ENCODE measurements around the gene TAF6. TPM values are rescaled to one million over a fixed set of nuclear protein-coding genes. Genes with fewer than 3 reads are reported as not detected.

The TAF6 gene
- total and polyA plus RNA-seq, 2 experiments from 2014 or later: 56.3 to 141 TPM

DNA sequence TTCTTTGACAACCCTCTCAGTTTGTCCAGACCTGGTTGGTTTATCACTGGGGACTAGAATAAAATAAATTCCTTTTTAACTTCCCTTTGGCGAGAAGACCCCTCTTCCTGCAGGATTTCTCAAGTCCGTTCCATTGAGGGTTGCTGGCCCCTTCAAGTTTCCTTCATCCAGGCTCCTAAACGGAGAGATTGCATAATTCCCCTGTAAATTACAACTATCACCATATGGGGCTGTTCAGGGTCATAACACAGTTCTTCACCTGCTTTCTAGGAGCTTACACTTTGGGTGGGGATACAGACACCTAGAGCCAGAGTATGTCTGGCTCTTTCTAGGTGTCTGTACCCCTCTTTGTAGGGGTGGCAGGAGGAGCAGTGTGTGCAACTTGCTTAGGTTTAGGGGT, 33.6 kb downstream of the TAF6 start:
- H2AFZ ChIP-seq: no peak overlapping the region

More for the DNA sequence above, 33.6 kb downstream of the TAF6 start:
- Histone ChIP-seq H3K9me2 (ENCODE audit: insufficient read depth) (no peaks in the 10 kb centered on the region), H3K27me3 (ENCODE audit: insufficient read depth) (no peaks in the 10 kb centered on the region), H3K36me3 (ENCODE audit: insufficient read depth) (no peaks in the 10 kb centered on the region), H3K79me2 (replicated peaks; ENCODE audit: insufficient read depth) (peaks cover 16% of the 10 kb centered on the region), H3K4me1 (ENCODE audit: insufficient read depth) (peaks cover 14% of the 10 kb centered on the region), H3K27ac (ENCODE audit: low read depth) (no peak overlapping the region), H3F3A (replicated peaks; ENCODE audit: low read depth) (peaks cover 23% of the 10 kb centered on the region; the same call in 1 of the 2 replicates), H4K20me1 (replicated peaks; ENCODE audit: insufficient read depth) (peaks cover under 1% of the 10 kb centered on the region; the same call in 1 of the 2 replicates), H3K4me2 (no peak overlapping the region), H3K4me3 (no peak overlapping the region)
- peaks cover 26% of the 10 kb centered on the region for H3K4me1 Mint-ChIP-seq
- H3K4me3 Mint-ChIP-seq: no peak overlapping the region
- peaks cover 3% of the 10 kb centered on the region; the same call in 1 of the 3 replicates for H3K9me3 Mint-ChIP-seq
- no peak overlapping the region for H3K27ac Mint-ChIP-seq
- TF ChIP-seq, protein P1, sequence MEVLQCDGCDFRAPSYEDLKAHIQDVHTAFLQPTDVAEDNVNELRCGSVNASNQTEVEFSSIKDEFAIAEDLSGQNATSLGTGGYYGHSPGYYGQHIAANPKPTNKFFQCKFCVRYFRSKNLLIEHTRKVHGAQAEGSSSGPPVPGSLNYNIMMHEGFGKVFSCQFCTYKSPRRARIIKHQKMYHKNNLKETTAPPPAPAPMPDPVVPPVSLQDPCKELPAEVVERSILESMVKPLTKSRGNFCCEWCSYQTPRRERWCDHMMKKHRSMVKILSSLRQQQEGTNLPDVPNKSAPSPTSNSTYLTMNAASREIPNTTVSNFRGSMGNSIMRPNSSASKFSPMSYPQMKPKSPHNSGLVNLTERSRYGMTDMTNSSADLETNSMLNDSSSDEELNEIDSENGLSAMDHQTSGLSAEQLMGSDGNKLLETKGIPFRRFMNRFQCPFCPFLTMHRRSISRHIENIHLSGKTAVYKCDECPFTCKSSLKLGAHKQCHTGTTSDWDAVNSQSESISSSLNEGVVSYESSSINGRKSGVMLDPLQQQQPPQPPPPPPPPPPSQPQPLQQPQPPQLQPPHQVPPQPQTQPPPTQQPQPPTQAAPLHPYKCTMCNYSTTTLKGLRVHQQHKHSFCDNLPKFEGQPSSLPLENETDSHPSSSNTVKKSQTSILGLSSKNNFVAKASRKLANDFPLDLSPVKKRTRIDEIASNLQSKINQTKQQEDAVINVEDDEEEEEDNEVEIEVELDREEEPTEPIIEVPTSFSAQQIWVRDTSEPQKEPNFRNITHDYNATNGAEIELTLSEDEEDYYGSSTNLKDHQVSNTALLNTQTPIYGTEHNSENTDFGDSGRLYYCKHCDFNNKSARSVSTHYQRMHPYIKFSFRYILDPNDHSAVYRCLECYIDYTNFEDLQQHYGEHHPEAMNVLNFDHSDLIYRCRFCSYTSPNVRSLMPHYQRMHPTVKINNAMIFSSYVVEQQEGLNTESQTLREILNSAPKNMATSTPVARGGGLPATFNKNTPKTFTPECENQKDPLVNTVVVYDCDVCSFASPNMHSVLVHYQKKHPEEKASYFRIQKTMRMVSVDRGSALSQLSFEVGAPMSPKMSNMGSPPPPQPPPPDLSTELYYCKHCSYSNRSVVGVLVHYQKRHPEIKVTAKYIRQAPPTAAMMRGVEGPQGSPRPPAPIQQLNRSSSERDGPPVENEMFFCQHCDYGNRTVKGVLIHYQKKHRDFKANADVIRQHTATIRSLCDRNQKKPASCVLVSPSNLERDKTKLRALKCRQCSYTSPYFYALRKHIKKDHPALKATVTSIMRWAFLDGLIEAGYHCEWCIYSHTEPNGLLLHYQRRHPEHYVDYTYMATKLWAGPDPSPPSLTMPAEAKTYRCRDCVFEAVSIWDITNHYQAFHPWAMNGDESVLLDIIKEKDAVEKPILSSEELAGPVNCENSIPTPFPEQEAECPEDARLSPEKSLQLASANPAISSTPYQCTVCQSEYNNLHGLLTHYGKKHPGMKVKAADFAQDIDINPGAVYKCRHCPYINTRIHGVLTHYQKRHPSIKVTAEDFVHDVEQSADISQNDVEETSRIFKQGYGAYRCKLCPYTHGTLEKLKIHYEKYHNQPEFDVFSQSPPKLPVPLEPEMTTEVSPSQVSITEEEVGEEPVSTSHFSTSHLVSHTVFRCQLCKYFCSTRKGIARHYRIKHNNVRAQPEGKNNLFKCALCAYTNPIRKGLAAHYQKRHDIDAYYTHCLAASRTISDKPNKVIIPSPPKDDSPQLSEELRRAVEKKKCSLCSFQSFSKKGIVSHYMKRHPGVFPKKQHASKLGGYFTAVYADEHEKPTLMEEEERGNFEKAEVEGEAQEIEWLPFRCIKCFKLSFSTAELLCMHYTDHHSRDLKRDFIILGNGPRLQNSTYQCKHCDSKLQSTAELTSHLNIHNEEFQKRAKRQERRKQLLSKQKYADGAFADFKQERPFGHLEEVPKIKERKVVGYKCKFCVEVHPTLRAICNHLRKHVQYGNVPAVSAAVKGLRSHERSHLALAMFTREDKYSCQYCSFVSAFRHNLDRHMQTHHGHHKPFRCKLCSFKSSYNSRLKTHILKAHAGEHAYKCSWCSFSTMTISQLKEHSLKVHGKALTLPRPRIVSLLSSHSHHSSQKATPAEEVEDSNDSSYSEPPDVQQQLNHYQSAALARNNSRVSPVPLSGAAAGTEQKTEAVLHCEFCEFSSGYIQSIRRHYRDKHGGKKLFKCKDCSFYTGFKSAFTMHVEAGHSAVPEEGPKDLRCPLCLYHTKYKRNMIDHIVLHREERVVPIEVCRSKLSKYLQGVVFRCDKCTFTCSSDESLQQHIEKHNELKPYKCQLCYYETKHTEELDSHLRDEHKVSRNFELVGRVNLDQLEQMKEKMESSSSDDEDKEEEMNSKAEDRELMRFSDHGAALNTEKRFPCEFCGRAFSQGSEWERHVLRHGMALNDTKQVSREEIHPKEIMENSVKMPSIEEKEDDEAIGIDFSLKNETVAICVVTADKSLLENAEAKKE (CRISPR knock-in tag; IDR thresholded peaks at IDR 0.05): no peak
- TF ChIP-seq EZH2phosphoT487 (IDR thresholded peaks at IDR 0.05; ENCODE audit: unreplicated experiment) (no peak), JUNB (IDR thresholded peaks at IDR 0.05; ENCODE audit: unreplicated experiment) (no peak), NANOG (IDR thresholded peaks at IDR 0.05; ENCODE audit: borderline replicate concordance) (no peak), EZH2 (IDR thresholded peaks at IDR 0.05; ENCODE audit: low read depth, unreplicated experiment) (no peak), POLR2AphosphoS5 (IDR thresholded peaks at IDR 0.05; ENCODE audit: low read depth) (no peak), ZNF114 (CRISPR knock-in tag; IDR thresholded peaks at IDR 0.05) (no peak), CREB1 (CRISPR knock-in tag; IDR thresholded peaks at IDR 0.05; ENCODE audit: low read depth) (no peak), ZNF331 (CRISPR knock-in tag; IDR thresholded peaks at IDR 0.05; ENCODE audit: low read depth) (no peak), STAT1 (IDR thresholded peaks at IDR 0.05; ENCODE audit: unreplicated experiment) (no peak)
- TF ChIP-seq, protein P2, sequence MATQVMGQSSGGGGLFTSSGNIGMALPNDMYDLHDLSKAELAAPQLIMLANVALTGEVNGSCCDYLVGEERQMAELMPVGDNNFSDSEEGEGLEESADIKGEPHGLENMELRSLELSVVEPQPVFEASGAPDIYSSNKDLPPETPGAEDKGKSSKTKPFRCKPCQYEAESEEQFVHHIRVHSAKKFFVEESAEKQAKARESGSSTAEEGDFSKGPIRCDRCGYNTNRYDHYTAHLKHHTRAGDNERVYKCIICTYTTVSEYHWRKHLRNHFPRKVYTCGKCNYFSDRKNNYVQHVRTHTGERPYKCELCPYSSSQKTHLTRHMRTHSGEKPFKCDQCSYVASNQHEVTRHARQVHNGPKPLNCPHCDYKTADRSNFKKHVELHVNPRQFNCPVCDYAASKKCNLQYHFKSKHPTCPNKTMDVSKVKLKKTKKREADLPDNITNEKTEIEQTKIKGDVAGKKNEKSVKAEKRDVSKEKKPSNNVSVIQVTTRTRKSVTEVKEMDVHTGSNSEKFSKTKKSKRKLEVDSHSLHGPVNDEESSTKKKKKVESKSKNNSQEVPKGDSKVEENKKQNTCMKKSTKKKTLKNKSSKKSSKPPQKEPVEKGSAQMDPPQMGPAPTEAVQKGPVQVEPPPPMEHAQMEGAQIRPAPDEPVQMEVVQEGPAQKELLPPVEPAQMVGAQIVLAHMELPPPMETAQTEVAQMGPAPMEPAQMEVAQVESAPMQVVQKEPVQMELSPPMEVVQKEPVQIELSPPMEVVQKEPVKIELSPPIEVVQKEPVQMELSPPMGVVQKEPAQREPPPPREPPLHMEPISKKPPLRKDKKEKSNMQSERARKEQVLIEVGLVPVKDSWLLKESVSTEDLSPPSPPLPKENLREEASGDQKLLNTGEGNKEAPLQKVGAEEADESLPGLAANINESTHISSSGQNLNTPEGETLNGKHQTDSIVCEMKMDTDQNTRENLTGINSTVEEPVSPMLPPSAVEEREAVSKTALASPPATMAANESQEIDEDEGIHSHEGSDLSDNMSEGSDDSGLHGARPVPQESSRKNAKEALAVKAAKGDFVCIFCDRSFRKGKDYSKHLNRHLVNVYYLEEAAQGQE (IDR thresholded peaks at IDR 0.05; ENCODE audit: unreplicated experiment): no peak
- TF ChIP-seq, protein P3, sequence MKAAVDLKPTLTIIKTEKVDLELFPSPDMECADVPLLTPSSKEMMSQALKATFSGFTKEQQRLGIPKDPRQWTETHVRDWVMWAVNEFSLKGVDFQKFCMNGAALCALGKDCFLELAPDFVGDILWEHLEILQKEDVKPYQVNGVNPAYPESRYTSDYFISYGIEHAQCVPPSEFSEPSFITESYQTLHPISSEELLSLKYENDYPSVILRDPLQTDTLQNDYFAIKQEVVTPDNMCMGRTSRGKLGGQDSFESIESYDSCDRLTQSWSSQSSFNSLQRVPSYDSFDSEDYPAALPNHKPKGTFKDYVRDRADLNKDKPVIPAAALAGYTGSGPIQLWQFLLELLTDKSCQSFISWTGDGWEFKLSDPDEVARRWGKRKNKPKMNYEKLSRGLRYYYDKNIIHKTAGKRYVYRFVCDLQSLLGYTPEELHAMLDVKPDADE (IDR thresholded peaks at IDR 0.05): no peak
- TF ChIP-seq, protein P4, sequence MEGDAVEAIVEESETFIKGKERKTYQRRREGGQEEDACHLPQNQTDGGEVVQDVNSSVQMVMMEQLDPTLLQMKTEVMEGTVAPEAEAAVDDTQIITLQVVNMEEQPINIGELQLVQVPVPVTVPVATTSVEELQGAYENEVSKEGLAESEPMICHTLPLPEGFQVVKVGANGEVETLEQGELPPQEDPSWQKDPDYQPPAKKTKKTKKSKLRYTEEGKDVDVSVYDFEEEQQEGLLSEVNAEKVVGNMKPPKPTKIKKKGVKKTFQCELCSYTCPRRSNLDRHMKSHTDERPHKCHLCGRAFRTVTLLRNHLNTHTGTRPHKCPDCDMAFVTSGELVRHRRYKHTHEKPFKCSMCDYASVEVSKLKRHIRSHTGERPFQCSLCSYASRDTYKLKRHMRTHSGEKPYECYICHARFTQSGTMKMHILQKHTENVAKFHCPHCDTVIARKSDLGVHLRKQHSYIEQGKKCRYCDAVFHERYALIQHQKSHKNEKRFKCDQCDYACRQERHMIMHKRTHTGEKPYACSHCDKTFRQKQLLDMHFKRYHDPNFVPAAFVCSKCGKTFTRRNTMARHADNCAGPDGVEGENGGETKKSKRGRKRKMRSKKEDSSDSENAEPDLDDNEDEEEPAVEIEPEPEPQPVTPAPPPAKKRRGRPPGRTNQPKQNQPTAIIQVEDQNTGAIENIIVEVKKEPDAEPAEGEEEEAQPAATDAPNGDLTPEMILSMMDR (conservative IDR thresholded peaks at IDR 0.05; ENCODE audit: low read depth in 2 of 2): no peak
- peaks cover 13% of the 10 kb centered on the region for H3K27me3 Mint-ChIP-seq (ENCODE audit: insufficient read depth, low read depth, poor library complexity)
- DNase-seq (ENCODE audit: low spot score) (no peak), ATAC-seq (no peak)
- H3K36me3 Mint-ChIP-seq (ENCODE audit: low read depth): peaks cover 11% of the 10 kb centered on the region
